OCI-LY7 (cell line): Measurements from ENCODE around the gene PSPH. TPM values are rescaled to one million over a fixed set of nuclear protein-coding genes. Genes with fewer than 3 reads are reported as not detected.
"Not testable (repeated sequence)": the region's sequence is repeated elsewhere in the genome, so short reads cannot be mapped to it uniquely, and the experiment has no call there.

Experiments used
- BruUV-seq: library from RNA; stranded (reverse); fragments of 400-500 nt; replicated peaks from 2 replicates; lab custom pipeline; 2021; lab: Mats Ljungman, UMichigan
- CTCF ChIA-PET: fragments of 300-600 bp; sonication (Branson Sonifier 250); formaldehyde crosslinking; loops from one replicate; lab custom pipeline; 2022; ENCODE audit warnings: antibody characterized with exemption; ENCODE audit not compliant: unreplicated experiment; lab: Charles Lee
- POLR2A ChIA-PET: fragments of 300-600 bp; sonication (Branson Sonifier 250); formaldehyde crosslinking; loops from one replicate; lab custom pipeline; 2022; ENCODE audit warnings: antibody characterized with exemption; lab: Charles Lee
- DNase-seq: peaks from one replicate; pipeline ENCODE4 v3.0.0-alpha.2; 2015; ENCODE audit warnings: low spot score
- H2AFZ ChIP-seq: fragments of 200-600 bp; sonication (generic), shearing (Covaris generic); 2 replicates; pipeline ENCODE4 v1.6.1; 2014; ENCODE audit warnings: mild to moderate bottlenecking, antibody characterized with exemption, low read length, moderate library complexity
- H3K27ac ChIP-seq: fragments of 200-600 bp; sonication (generic); 2 replicates; pipeline ENCODE4 v1.5.1; 2014; ENCODE audit warnings: mixed run types, low read depth, mild to moderate bottlenecking, moderate library complexity, low read length, inconsistent platforms; ENCODE audit not compliant: poor library complexity, severe bottlenecking
- H3K36me3 ChIP-seq: fragments of 200-600 bp; sonication (generic); 2 replicates; pipeline ENCODE4 v1.6.1; 2014; ENCODE audit warnings: mild to moderate bottlenecking, antibody characterized with exemption, low read length, moderate library complexity, mixed read lengths; ENCODE audit not compliant: insufficient read depth
- H3K4me1 ChIP-seq: fragments of 200-600 bp; sonication (generic); 2 replicates; pipeline ENCODE4 v1.5.1; 2014; ENCODE audit warnings: mild to moderate bottlenecking, low read length; ENCODE audit not compliant: insufficient read depth, poor library complexity, severe bottlenecking
- H3K4me2 ChIP-seq: fragments of 200-600 bp; sonication (generic); 2 replicates; pipeline ENCODE4 v1.6.1; 2014; ENCODE audit warnings: mild to moderate bottlenecking, low read length
- H3K4me3 ChIP-seq: fragments of 200-600 bp; sonication (generic); 2 replicates; pipeline ENCODE4 v1.5.1; 2014; ENCODE audit warnings: mild to moderate bottlenecking, low read depth, low read length; ENCODE audit not compliant: poor library complexity, severe bottlenecking
- H3K79me2 ChIP-seq: fragments of 200-600 bp; sonication (generic); 2 replicates; pipeline ENCODE4 v1.6.1; 2016; ENCODE audit warnings: low read depth, mild to moderate bottlenecking, low read length, moderate library complexity, mixed read lengths; ENCODE audit not compliant: insufficient read depth
- H3K9me2 ChIP-seq: fragments of 200-600 bp; sonication (generic); 2 replicates; pipeline ENCODE4 v1.6.1; 2016; ENCODE audit warnings: mild to moderate bottlenecking, low read length, mixed read lengths; ENCODE audit not compliant: insufficient read depth
- H3K9me3 ChIP-seq: fragments of 200-600 bp; sonication (generic); 2 replicates; pipeline ENCODE4 v1.6.1; 2014; ENCODE audit warnings: mild to moderate bottlenecking, mixed run types, low read length, mixed read lengths
- H4K20me1 ChIP-seq: fragments of 200-600 bp; sonication (generic); 2 replicates; pipeline ENCODE4 v1.6.1; 2014; ENCODE audit warnings: mild to moderate bottlenecking, antibody characterized with exemption, low read length, moderate library complexity, mixed read lengths; ENCODE audit not compliant: insufficient read depth
- EZH2phosphoT487 ChIP-seq: fragments of 200-600 bp; sonication (generic); IDR thresholded peaks from 2 replicates; pipeline ENCODE4 v1.6.1; 2018; ENCODE audit warnings: low read depth, borderline replicate concordance, mild to moderate bottlenecking, mixed run types, antibody characterized with exemption, low read length, moderate library complexity, mixed read lengths
- intact Hi-C: fragments of 100-400 bp; cut with micrococcal nuclease; formaldehyde crosslinking; loops from one replicate; pipeline ENCODE4 v1.10.0; 2022; ENCODE audit not compliant: unreplicated experiment
- total RNA-seq, 2 experiments: library from RNA; depleted of rRNA in 1 of 2; stranded (reverse); fragments of >200 nt in 1 of 2; shearing (Covaris generic) in 1 of 2; gene quantifications; 2 replicates each; pipeline ENCODE4 v1.2.3, GENCODE V29; 2014 to 2022
- TF ChIP-seq, protein P1 (sequence below): fragments of 200-600 bp; sonication (generic); conservative IDR thresholded peaks from 2 replicates; pipeline ENCODE4 v1.5.1; 2014; ENCODE audit warnings: mild to moderate bottlenecking, antibody characterized with exemption, low read length, moderate library complexity, mixed read lengths

Gene PSPH
- total RNA-seq, 2 experiments from 2014 or later, result 55.3 to 62.9 TPM

GRCh38 chr7:56040730-56041129 is 10.5 kb downstream of the PSPH start:
- ChIA-PET CTCF (no interaction called here), POLR2A (interaction anchor here (0.6 to 1.1 kb wide), 3 partner anchors 10 to 51 kb away, joined by 3 to 7 read pairs (median 5); partner anchors contain the start of genes CCT6A and PSPH)
- Histone ChIP-seq H3K9me2 (no peaks in the 10 kb centered on the region), H3K4me1 (no peaks in the 10 kb centered on the region), H3K4me3 (no peak overlapping the region), H3K79me2 (no peaks in the 10 kb centered on the region), H3K36me3 (peaks cover 42% of the 10 kb centered on the region), H3K9me3 (no peaks in the 10 kb centered on the region), H4K20me1 (no peaks in the 10 kb centered on the region), H2AFZ (no peak overlapping the region), H3K4me2 (no peak overlapping the region), H3K27ac (no peak overlapping the region)
- intact Hi-C loops, result no loop called here
- TF ChIP-seq EZH2phosphoT487, result no peak
- TF ChIP-seq, protein P1, sequence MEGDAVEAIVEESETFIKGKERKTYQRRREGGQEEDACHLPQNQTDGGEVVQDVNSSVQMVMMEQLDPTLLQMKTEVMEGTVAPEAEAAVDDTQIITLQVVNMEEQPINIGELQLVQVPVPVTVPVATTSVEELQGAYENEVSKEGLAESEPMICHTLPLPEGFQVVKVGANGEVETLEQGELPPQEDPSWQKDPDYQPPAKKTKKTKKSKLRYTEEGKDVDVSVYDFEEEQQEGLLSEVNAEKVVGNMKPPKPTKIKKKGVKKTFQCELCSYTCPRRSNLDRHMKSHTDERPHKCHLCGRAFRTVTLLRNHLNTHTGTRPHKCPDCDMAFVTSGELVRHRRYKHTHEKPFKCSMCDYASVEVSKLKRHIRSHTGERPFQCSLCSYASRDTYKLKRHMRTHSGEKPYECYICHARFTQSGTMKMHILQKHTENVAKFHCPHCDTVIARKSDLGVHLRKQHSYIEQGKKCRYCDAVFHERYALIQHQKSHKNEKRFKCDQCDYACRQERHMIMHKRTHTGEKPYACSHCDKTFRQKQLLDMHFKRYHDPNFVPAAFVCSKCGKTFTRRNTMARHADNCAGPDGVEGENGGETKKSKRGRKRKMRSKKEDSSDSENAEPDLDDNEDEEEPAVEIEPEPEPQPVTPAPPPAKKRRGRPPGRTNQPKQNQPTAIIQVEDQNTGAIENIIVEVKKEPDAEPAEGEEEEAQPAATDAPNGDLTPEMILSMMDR, result no peak
- no peak for DNase-seq
- BruUV-seq, result no TSS peak

GRCh38 chr7:56033671-56034432 is 17.4 kb downstream of the PSPH start:
- peaks cover 34% of the 10 kb centered on the region for H3K36me3 ChIP-seq
- TF ChIP-seq EZH2phosphoT487, result no peak
- TF ChIP-seq, protein P1, result peak; percentile 51
- peak overlapping the region; percentile 67 for H3K27ac ChIP-seq
- ChIA-PET POLR2A (interaction anchor here (0.6 to 2.2 kb wide), 4 partner anchors 17 to 44 kb away, joined by 3 to 8 read pairs (median 4); partner anchors contain the start of gene PSPH), CTCF (interaction anchor here (0.5 kb wide), 1 partner anchor 256 kb away, joined by 3 read pairs; no protein-coding TSS in a partner anchor)
- H3K4me3 ChIP-seq, result peak overlapping the region; percentile 71
- peak overlapping the region; percentile 82 for H2AFZ ChIP-seq
- H3K4me2 ChIP-seq, result peak overlapping the region; percentile 71
- H3K4me1 ChIP-seq, result peaks cover 10% of the 10 kb centered on the region
- peaks cover 6% of the 10 kb centered on the region; the same call in 1 of the 2 replicates for H3K79me2 ChIP-seq
- H3K9me2 ChIP-seq, result no peaks in the 10 kb centered on the region
- H4K20me1 ChIP-seq, result no peaks in the 10 kb centered on the region
- peak; percentile 85 for DNase-seq
- H3K9me3 ChIP-seq, result no peaks in the 10 kb centered on the region
- intact Hi-C loops, result loop anchor here (1.0 kb wide), 1 partner anchor 17 kb away; the partner anchor contains the start of genes CCT6A and PSPH
- BruUV-seq, result TSS peak; percentile 52

- H4K20me1 ChIP-seq, H3K79me2 ChIP-seq, H3K9me2 ChIP-seq, H3K4me1 ChIP-seq, DNase-seq, H3K9me3 ChIP-seq, H2AFZ ChIP-seq, CTCF ChIA-PET, intact Hi-C loops, BruUV-seq, H3K27ac ChIP-seq: not testable (repeated sequence)
- Histone ChIP-seq H3K4me2 (peak overlapping the region; percentile 47; the same call in 1 of the 2 replicates), H3K4me3 (peak overlapping the region; percentile 43), H3K36me3 (peaks cover 43% of the 10 kb centered on the region)
- POLR2A ChIA-PET, result interaction anchor here (0.6 to 2.2 kb wide), 2 partner anchors 19 to 1211 kb away, joined by 3 to 8 read pairs; partner anchors contain the start of gene PSPH
Observed at GRCh38 chr7:56032578-56032977, 18.7 kb downstream of the PSPH start.

DNA sequence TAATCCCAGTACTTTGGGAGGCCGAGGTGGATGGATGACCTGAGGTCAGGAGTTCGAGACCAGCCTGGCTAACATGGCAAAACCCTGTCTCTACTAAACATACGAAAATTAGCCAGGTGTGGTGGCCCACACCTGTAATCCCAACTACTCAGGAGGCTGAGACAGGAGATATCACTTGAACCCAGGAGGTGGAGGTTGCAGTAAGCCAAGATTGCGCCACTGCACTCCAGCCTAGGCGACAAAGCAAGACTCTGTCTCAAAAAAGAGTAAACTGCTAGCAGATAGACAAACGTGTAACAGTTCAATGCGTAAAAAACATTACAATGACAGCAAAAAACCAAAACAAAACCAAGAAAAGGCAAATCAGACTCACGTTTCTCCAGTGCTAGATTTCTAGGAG is 19.7 kb downstream of the PSPH start:
- H3K79me2 ChIP-seq, DNase-seq, H3K4me3 ChIP-seq, H3K27ac ChIP-seq, BruUV-seq, intact Hi-C loops, H3K4me2 ChIP-seq, H3K9me2 ChIP-seq, H3K4me1 ChIP-seq, H2AFZ ChIP-seq, H4K20me1 ChIP-seq, H3K9me3 ChIP-seq, CTCF ChIA-PET: not testable (repeated sequence)
- POLR2A ChIA-PET, result interaction anchor here (0.9 kb wide), 1 partner anchor 33 kb away, joined by 4 read pairs; the partner anchor contains the start of gene SUMF2
- peaks cover 52% of the 10 kb centered on the region for H3K36me3 ChIP-seq
